ENCODE measurements around the gene PRKAG1. TPM values are rescaled to one million over a fixed set of nuclear protein-coding genes. Genes with fewer than 3 reads are reported as not detected.

PRKAG1 gene
- total RNA-seq, 1 experiment from 2014 or later: 57.3 TPM

DNA sequence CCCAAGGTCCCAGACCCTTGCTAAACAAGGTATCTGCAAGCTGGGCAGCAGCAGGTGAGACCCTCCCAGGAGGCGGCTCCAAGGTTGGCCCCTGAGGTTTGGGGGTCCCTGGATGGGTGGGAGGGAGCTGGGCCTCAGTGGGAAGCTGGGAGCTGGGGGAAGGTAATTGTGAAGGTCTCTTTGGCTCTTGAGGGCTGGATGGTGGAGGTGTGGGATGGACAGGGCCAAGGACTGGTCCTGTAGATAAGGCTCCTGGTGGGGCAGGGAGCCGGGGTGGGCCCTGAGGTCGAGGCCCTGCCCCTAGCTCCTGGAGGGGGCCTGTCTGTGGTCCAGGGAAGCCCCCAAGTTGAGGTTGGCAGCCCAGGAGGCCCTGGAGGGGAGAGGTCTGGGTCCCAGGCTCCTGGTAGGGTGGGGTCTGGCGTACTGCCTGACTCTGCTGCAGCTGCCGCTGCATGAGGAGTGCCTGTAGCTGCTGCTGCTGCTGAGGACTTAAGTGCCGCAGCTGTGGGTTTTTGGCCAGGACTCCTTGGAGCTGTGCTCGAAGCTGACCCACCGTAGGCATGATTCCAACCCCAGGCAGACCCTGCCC lies 13.1 kb upstream of the PRKAG1 start:
- no peak for TF ChIP-seq SIN3A (IDR thresholded peaks at IDR 0.05; ENCODE audit: borderline replicate concordance, insufficient read depth, low read depth, low read length)
- TF ChIP-seq, protein P1, sequence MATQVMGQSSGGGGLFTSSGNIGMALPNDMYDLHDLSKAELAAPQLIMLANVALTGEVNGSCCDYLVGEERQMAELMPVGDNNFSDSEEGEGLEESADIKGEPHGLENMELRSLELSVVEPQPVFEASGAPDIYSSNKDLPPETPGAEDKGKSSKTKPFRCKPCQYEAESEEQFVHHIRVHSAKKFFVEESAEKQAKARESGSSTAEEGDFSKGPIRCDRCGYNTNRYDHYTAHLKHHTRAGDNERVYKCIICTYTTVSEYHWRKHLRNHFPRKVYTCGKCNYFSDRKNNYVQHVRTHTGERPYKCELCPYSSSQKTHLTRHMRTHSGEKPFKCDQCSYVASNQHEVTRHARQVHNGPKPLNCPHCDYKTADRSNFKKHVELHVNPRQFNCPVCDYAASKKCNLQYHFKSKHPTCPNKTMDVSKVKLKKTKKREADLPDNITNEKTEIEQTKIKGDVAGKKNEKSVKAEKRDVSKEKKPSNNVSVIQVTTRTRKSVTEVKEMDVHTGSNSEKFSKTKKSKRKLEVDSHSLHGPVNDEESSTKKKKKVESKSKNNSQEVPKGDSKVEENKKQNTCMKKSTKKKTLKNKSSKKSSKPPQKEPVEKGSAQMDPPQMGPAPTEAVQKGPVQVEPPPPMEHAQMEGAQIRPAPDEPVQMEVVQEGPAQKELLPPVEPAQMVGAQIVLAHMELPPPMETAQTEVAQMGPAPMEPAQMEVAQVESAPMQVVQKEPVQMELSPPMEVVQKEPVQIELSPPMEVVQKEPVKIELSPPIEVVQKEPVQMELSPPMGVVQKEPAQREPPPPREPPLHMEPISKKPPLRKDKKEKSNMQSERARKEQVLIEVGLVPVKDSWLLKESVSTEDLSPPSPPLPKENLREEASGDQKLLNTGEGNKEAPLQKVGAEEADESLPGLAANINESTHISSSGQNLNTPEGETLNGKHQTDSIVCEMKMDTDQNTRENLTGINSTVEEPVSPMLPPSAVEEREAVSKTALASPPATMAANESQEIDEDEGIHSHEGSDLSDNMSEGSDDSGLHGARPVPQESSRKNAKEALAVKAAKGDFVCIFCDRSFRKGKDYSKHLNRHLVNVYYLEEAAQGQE (IDR thresholded peaks at IDR 0.05; ENCODE audit: insufficient read depth in 1 of 2, low read depth in 2 of 2, low read length in 1 of 2): no peak
- no peak for TF ChIP-seq TCF7L2 (IDR thresholded peaks at IDR 0.05; ENCODE audit: low read depth, low read length)
- no peak for TF ChIP-seq POLR2AphosphoS5 (IDR thresholded peaks at IDR 0.05; ENCODE audit: low read depth, low read length)
- TF ChIP-seq, protein P2, sequence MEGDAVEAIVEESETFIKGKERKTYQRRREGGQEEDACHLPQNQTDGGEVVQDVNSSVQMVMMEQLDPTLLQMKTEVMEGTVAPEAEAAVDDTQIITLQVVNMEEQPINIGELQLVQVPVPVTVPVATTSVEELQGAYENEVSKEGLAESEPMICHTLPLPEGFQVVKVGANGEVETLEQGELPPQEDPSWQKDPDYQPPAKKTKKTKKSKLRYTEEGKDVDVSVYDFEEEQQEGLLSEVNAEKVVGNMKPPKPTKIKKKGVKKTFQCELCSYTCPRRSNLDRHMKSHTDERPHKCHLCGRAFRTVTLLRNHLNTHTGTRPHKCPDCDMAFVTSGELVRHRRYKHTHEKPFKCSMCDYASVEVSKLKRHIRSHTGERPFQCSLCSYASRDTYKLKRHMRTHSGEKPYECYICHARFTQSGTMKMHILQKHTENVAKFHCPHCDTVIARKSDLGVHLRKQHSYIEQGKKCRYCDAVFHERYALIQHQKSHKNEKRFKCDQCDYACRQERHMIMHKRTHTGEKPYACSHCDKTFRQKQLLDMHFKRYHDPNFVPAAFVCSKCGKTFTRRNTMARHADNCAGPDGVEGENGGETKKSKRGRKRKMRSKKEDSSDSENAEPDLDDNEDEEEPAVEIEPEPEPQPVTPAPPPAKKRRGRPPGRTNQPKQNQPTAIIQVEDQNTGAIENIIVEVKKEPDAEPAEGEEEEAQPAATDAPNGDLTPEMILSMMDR (IDR thresholded peaks at IDR 0.05): no peak
- no peaks in the 10 kb centered on the region for H3K9me3 ChIP-seq (ENCODE audit: control insufficient read depth, insufficient read depth, low read depth, low read length)
- intact Hi-C loops (cut with micrococcal nuclease; ENCODE audit: unreplicated experiment): no loop called here
- no peaks in the 10 kb centered on the region for H3K4me1 ChIP-seq (ENCODE audit: control insufficient read depth, insufficient read depth, low read length)
- no peak overlapping the region for H3K4me3 ChIP-seq (ENCODE audit: low read depth in 2 of 2, low read length in 2 of 2)
- ChIA-PET POLR2A (no interaction called here), CTCF (no interaction called here)
- H3K27me3 ChIP-seq (ENCODE audit: control insufficient read depth, insufficient read depth, low read length): no peaks in the 10 kb centered on the region
- in situ Hi-C loops (cut with HindIII; ENCODE audit: low pct_unique_long_range_greater_than_20kb, low sequenced_read_pairs): no loop called here
- BruUV-seq (replicated peaks): no TSS peak
- ATAC-seq (no peak), DNase-seq (ENCODE audit: low read depth, low spot score) (no peak)
- H3K27ac ChIP-seq (ENCODE audit: low read length): no peak overlapping the region
- H3K36me3 ChIP-seq (ENCODE audit: control insufficient read depth, insufficient read depth, low read length): peaks cover 7% of the 10 kb centered on the region

DNA sequence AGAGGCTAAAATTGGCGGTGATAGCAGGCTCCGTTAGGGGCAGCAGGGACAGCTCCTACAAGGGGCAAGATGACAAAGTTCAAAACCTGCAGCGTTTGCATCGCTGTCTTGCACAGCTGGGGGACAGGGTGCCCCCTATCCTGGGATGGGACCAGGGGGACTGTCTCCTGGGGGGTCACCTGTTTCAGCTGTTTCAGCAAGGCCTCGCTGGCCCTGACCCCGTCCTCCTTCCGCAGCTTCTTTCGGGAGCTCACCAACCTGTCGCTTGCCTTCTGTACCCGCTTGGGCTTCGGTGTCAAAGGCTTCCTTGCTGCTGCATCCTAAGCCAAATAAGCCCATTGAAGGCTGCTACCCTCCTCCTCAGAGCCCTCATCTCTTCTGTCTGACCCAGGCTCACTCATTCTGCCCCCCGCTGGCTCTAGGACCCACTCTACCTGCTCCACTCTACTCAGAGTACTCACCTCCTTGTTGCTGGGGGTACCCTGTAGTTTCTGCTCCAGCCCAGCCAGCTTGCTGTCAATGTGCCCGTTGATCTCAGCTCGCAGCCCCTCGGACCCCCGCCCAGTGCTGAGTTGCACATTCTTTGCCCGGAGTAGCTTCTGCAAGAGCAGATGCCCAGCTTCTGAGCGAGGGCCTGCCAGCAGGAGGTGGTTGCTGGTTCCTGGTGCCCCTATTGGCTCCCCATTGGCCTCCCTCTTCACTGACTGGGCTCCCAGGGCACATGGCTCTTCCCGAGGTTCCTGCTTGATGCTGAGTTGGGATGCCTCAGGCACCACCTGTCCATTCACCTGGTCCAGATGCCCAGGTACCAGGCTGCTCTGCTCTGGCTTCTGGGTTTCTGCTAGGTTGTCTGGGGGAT lies 12.4 kb upstream of the PRKAG1 start:
- in situ Hi-C loops (cut with HindIII; ENCODE audit: low pct_unique_long_range_greater_than_20kb, low sequenced_read_pairs) (no loop called here), intact Hi-C loops (cut with micrococcal nuclease; ENCODE audit: unreplicated experiment) (no loop called here)
- ChIA-PET POLR2A (interaction anchor here (0.5 to 0.6 kb wide), 2 partner anchors 11 to 83 kb away, joined by 3 to 14 read pairs; no protein-coding TSS in a partner anchor), CTCF (no interaction called here)
- H3K4me3 ChIP-seq (ENCODE audit: low read depth in 2 of 2, low read length in 2 of 2): no peak overlapping the region
- ATAC-seq (no peak), DNase-seq (ENCODE audit: low read depth, low spot score) (no peak)
- H3K27me3 ChIP-seq (ENCODE audit: control insufficient read depth, insufficient read depth, low read length): no peaks in the 10 kb centered on the region
- peaks cover 12% of the 10 kb centered on the region for H3K36me3 ChIP-seq (ENCODE audit: control insufficient read depth, insufficient read depth, low read length)
- BruUV-seq (replicated peaks): no TSS peak
- no peaks in the 10 kb centered on the region for H3K9me3 ChIP-seq (ENCODE audit: control insufficient read depth, insufficient read depth, low read depth, low read length)
- no peaks in the 10 kb centered on the region for H3K4me1 ChIP-seq (ENCODE audit: control insufficient read depth, insufficient read depth, low read length)
- TF ChIP-seq, protein P2 (IDR thresholded peaks at IDR 0.05): no peak
- TF ChIP-seq POLR2AphosphoS5 (IDR thresholded peaks at IDR 0.05; ENCODE audit: low read depth, low read length) (no peak), TCF7L2 (IDR thresholded peaks at IDR 0.05; ENCODE audit: low read depth, low read length) (no peak), SIN3A (IDR thresholded peaks at IDR 0.05; ENCODE audit: borderline replicate concordance, insufficient read depth, low read depth, low read length) (no peak)
- TF ChIP-seq, protein P1 (IDR thresholded peaks at IDR 0.05; ENCODE audit: insufficient read depth in 1 of 2, low read depth in 2 of 2, low read length in 1 of 2): no peak
- H3K27ac ChIP-seq (ENCODE audit: low read length): no peak overlapping the region

All from Panc1 (cell line).